Naive thymus-derived CD4-positive, alpha-beta T cell (primary cell): ENCODE data around the gene LTBP3. TPM values are rescaled to one million over a fixed set of nuclear protein-coding genes. Genes with fewer than 3 reads are reported as not detected.

Experiments
- ATAC-seq: fragments of 150-1000 bp; cut with Tn5 transposase; 2 replicates; pipeline ENCODE4 v1.10.0; 2021; ENCODE audit warnings: mild to moderate bottlenecking, moderate library complexity
- CTCF ChIA-PET: fragments of 350-600 bp; sonication (Branson Sonifier 250); formaldehyde crosslinking; loops from one replicate; lab custom pipeline; 2021; ENCODE audit warnings: antibody characterized with exemption; lab: Charles Lee
- POLR2A ChIA-PET: fragments of 350-600 bp; sonication (Branson Sonifier 250); formaldehyde crosslinking; loops from one replicate; lab custom pipeline; 2021; ENCODE audit warnings: antibody characterized with exemption, inconsistent platforms; lab: Charles Lee
- DNase-seq, 9 donors: peaks; one replicate each; pipeline versions ENCODE4 v3.0.0 to v3.0.0-alpha.2; 2020 to 2022; ENCODE audit warnings: mixed read lengths in 1 of 9
- H3K27ac ChIP-seq: one replicate; pipeline ENCODE4 v1.7.0; 2013; ENCODE audit warnings: mild to moderate bottlenecking, low read depth, low read length, moderate library complexity
- H3K27me3 ChIP-seq, 2 donors: one replicate each; pipeline ENCODE4 v1.7.0; 2013; ENCODE audit warnings: low read length in 2 of 2, mild to moderate bottlenecking in 2 of 2, moderate library complexity in 2 of 2; ENCODE audit not compliant: control insufficient read depth in 2 of 2, insufficient read depth in 2 of 2
- H3K36me3 ChIP-seq, 3 experiments: 1 replicate in 2 of 3; 2 replicates in 1 of 3; pipeline ENCODE4 v1.7.0; 2013; ENCODE audit warnings: low read length in 3 of 3, mild to moderate bottlenecking in 3 of 3, moderate library complexity in 1 of 3; ENCODE audit not compliant: insufficient read depth in 3 of 3, control insufficient read depth in 2 of 3
- H3K4me1 ChIP-seq, 2 donors: one replicate each; pipeline ENCODE4 v1.7.0; 2013; ENCODE audit warnings: low read length in 2 of 2, mild to moderate bottlenecking in 2 of 2, moderate library complexity in 1 of 2; ENCODE audit not compliant: control insufficient read depth in 2 of 2, insufficient read depth in 2 of 2
- H3K4me3 ChIP-seq: 2 replicates; pipeline ENCODE4 v1.7.0; 2013; ENCODE audit warnings: mild to moderate bottlenecking, low read length
- H3K9me3 ChIP-seq, 3 experiments: 1 replicate in 2 of 3; 2 replicates in 1 of 3; pipeline ENCODE4 v1.7.0; 2013; ENCODE audit warnings: low read length in 3 of 3; ENCODE audit not compliant: control insufficient read depth in 2 of 3
- H3K27ac Mint-ChIP-seq, 9 donors: one replicate each; pipeline ENCODE4 v1.8.0; 2020 to 2022; ENCODE audit warnings: mixed read lengths in 9 of 9, mild to moderate bottlenecking in 8 of 9, moderate library complexity in 5 of 9, inconsistent platforms in 2 of 9
- H3K27me3 Mint-ChIP-seq, 5 donors: one replicate each; pipeline ENCODE4 v1.8.0; 2021 to 2022; ENCODE audit warnings: mixed read lengths in 5 of 5, mild to moderate bottlenecking in 1 of 5
- H3K36me3 Mint-ChIP-seq, 5 donors: one replicate each; pipeline ENCODE4 v1.8.0; 2020 to 2022; ENCODE audit warnings: mixed read lengths in 5 of 5, mild to moderate bottlenecking in 3 of 5, inconsistent platforms in 1 of 5
- H3K4me1 Mint-ChIP-seq, 7 donors: one replicate each; pipeline ENCODE4 v1.8.0; 2020 to 2022; ENCODE audit warnings: mixed read lengths in 7 of 7, mild to moderate bottlenecking in 3 of 7, inconsistent platforms in 1 of 7
- H3K4me3 Mint-ChIP-seq, 10 donors: one replicate each; pipeline ENCODE4 v1.8.0; 2020 to 2022; ENCODE audit warnings: mild to moderate bottlenecking in 10 of 10, mixed read lengths in 10 of 10, moderate library complexity in 6 of 10, inconsistent platforms in 2 of 10
- H3K9me3 Mint-ChIP-seq, 11 donors: one replicate each; pipeline ENCODE4 v1.8.0; 2020 to 2022; ENCODE audit warnings: mixed read lengths in 11 of 11, mild to moderate bottlenecking in 4 of 11, inconsistent platforms in 1 of 11, moderate library complexity in 1 of 11
- intact Hi-C, 2 donors: fragments of 100-400 bp; cut with micrococcal nuclease; formaldehyde crosslinking; loops; one replicate each; pipeline ENCODE4 v1.15.1; 2023
- polyA plus RNA-seq, 2 donors: library from polyadenylated mRNA; unstranded; fragments of 300-500 nt; fragmentation: Illumina TruSeq; gene quantifications; one replicate each; pipeline ENCODE4 v1.2.3, GENCODE V29; 2021
- total RNA-seq, 6 experiments: library from RNA in 5 of 6; stranded (reverse) in 5 of 6; gene quantifications; 1 replicate in 5 of 6; 2 replicates in 1 of 6; pipeline ENCODE4 v1.2.3 and lab custom pipeline; 2021 to 2026

LTBP3 gene
- total and polyA plus RNA-seq, 7 experiments from 2014 or later, result 18.7 to 288 (median 216) TPM

DNA sequence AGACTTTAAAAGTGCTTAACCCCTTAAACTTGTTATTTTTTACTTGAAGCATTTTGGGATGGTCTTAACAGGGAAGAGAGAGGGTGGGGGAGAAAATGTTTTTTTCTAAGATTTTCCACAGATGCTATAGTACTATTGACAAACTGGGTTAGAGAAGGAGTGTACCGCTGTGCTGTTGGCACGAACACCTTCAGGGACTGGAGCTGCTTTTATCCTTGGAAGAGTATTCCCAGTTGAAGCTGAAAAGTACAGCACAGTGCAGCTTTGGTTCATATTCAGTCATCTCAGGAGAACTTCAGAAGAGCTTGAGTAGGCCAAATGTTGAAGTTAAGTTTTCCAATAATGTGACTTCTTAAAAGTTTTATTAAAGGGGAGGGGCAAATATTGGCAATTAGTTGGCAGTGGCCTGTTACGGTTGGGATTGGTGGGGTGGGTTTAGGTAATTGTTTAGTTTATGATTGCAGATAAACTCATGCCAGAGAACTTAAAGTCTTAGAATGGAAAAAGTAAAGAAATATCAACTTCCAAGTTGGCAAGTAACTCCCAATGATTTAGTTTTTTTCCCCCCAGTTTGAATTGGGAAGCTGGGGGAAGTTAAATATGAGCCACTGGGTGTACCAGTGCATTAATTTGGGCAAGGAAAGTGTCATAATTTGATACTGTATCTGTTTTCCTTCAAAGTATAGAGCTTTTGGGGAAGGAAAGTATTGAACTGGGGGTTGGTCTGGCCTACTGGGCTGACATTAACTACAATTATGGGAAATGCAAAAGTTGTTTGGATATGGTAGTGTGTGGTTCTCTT, 56.5 kb downstream of the LTBP3 start:
- H3K4me1 Mint-ChIP-seq, result peaks cover 31 to 46% (median 37%) of the 10 kb centered on the region in 7 donors
- peak in 2 of 9 donors; percentile 21 to 22 for DNase-seq

DNA sequence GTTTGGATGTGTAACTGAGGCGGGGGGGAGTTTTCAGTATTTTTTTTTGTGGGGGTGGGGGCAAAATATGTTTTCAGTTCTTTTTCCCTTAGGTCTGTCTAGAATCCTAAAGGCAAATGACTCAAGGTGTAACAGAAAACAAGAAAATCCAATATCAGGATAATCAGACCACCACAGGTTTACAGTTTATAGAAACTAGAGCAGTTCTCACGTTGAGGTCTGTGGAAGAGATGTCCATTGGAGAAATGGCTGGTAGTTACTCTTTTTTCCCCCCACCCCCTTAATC, 57.0 kb downstream of the LTBP3 start:
- Mint-ChIP-seq H3K9me3 (peaks cover 0 to 4% (median 0%) of the 10 kb centered on the region in 11 donors), H3K4me3 (no peak overlapping the region), H3K36me3 (peaks cover 21 to 28% (median 26%) of the 10 kb centered on the region in 5 donors), H3K27ac (no peak overlapping the region), H3K27me3 (peaks cover 0 to 10% (median 0%) of the 10 kb centered on the region in 5 donors), H3K4me1 (peaks cover 31 to 46% (median 37%) of the 10 kb centered on the region in 7 donors)
- H3K27me3 ChIP-seq, result no peaks in the 10 kb centered on the region
- ChIA-PET CTCF (interaction anchor here (0.6 to 0.7 kb wide), 2 partner anchors 8 to 186 kb away, joined by 3 to 4 read pairs; no protein-coding TSS in a partner anchor), POLR2A (interaction anchor here (0.6 to 27.5 kb wide), 17 partner anchors 3 to 817 kb away, joined by 3 to 2591 read pairs (median 34); partner anchors contain the start of genes DPF2, EHBP1L1, FAM89B and FRMD8)
- peak overlapping the region; percentile 99 for H3K27ac ChIP-seq
- ATAC-seq, result no peak
- intact Hi-C loops, result no loop called here
- no peaks in the 10 kb centered on the region for H3K9me3 ChIP-seq
- H3K36me3 ChIP-seq, result peaks cover 54 to 61% (median 59%) of the 10 kb centered on the region in 3 experiments
- H3K4me1 ChIP-seq, result peaks cover 24 to 30% of the 10 kb centered on the region in 2 donors
- DNase-seq, result peak in 1 of 9 donors; percentile 14
- H3K4me3 ChIP-seq, result peak overlapping the region; percentile 99

More for the DNA sequence above, 56.5 kb downstream of the LTBP3 start:
- H3K9me3 ChIP-seq, result no peaks in the 10 kb centered on the region
- no peaks in the 10 kb centered on the region for H3K27me3 ChIP-seq
- CTCF ChIA-PET, result interaction anchor here (0.6 to 2.1 kb wide), 4 partner anchors 8 to 120 kb away, joined by 3 to 13 read pairs (median 4); no protein-coding TSS in a partner anchor
- Mint-ChIP-seq H3K4me3 (no peak overlapping the region), H3K9me3 (peaks cover 0 to 6% (median 0%) of the 10 kb centered on the region in 11 donors), H3K27me3 (peaks cover 0 to 10% (median 0%) of the 10 kb centered on the region in 5 donors), H3K36me3 (peaks cover 23 to 33% (median 31%) of the 10 kb centered on the region in 5 donors), H3K27ac (no peak overlapping the region)
- ATAC-seq, result no peak
- H3K27ac ChIP-seq, result peak overlapping the region; percentile 99
- intact Hi-C loops, result no loop called here
- peak overlapping the region; percentile 99 for H3K4me3 ChIP-seq
- POLR2A ChIA-PET, result interaction anchor here (0.6 to 27.5 kb wide), 30 partner anchors 8 to 1341 kb away, joined by 3 to 2591 read pairs (median 7); partner anchors contain the start of genes DPF2, EHBP1L1, FRMD8 and MALAT1
- H3K4me1 ChIP-seq, result peaks cover 24 to 30% of the 10 kb centered on the region in 2 donors
- peaks cover 59 to 65% (median 62%) of the 10 kb centered on the region in 3 experiments for H3K36me3 ChIP-seq

DNA sequence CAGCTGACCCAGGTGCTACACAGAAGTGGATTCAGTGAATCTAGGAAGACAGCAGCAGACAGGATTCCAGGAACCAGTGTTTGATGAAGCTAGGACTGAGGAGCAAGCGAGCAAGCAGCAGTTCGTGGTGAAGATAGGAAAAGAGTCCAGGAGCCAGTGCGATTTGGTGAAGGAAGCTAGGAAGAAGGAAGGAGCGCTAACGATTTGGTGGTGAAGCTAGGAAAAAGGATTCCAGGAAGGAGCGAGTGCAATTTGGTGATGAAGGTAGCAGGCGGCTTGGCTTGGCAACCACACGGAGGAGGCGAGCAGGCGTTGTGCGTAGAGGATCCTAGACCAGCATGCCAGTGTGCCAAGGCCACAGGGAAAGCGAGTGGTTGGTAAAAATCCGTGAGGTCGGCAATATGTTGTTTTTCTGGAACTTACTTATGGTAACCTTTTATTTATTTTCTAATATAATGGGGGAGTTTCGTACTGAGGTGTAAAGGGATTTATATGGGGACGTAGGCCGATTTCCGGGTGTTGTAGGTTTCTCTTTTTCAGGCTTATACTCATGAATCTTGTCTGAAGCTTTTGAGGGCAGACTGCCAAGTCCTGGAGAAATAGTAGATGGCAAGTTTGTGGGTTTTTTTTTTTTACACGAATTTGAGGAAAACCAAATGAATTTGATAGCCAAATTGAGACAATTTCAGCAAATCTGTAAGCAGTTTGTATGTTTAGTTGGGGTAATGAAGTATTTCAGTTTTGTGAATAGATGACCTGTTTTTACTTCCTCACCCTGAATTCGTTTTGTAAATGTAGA, 57.6 kb downstream of the LTBP3 start:
- Mint-ChIP-seq H3K27ac (no peak overlapping the region), H3K4me1 (peaks cover 31 to 42% (median 35%) of the 10 kb centered on the region in 7 donors), H3K36me3 (peaks cover 18 to 23% (median 21%) of the 10 kb centered on the region in 5 donors), H3K9me3 (peaks cover 0 to 4% (median 0%) of the 10 kb centered on the region in 11 donors), H3K27me3 (peaks cover 0 to 10% (median 0%) of the 10 kb centered on the region in 5 donors), H3K4me3 (no peak overlapping the region)
- Histone ChIP-seq H3K27ac (peak overlapping the region; percentile 99), H3K36me3 (peaks cover 51 to 59% (median 53%) of the 10 kb centered on the region in 3 experiments), H3K9me3 (no peaks in the 10 kb centered on the region), H3K27me3 (no peaks in the 10 kb centered on the region), H3K4me1 (peaks cover 20 to 25% of the 10 kb centered on the region in 2 donors), H3K4me3 (peak overlapping the region; percentile 99)
- POLR2A ChIA-PET, result interaction anchor here (0.8 to 27.5 kb wide), 29 partner anchors 4 to 1293 kb away, joined by 3 to 2591 read pairs (median 25); partner anchors contain the start of genes DPF2, FAM89B, FRMD8 and MALAT1
- CTCF ChIA-PET, result interaction anchor here (0.6 to 4.9 kb wide), 8 partner anchors 8 to 524 kb away, joined by 3 to 68 read pairs (median 18); partner anchors contain the start of gene NEAT1
- intact Hi-C loops, result no loop called here
- ATAC-seq (no peak), DNase-seq (peak in 5 of 9 donors; percentile 41 to 50 (median 48))

DNA sequence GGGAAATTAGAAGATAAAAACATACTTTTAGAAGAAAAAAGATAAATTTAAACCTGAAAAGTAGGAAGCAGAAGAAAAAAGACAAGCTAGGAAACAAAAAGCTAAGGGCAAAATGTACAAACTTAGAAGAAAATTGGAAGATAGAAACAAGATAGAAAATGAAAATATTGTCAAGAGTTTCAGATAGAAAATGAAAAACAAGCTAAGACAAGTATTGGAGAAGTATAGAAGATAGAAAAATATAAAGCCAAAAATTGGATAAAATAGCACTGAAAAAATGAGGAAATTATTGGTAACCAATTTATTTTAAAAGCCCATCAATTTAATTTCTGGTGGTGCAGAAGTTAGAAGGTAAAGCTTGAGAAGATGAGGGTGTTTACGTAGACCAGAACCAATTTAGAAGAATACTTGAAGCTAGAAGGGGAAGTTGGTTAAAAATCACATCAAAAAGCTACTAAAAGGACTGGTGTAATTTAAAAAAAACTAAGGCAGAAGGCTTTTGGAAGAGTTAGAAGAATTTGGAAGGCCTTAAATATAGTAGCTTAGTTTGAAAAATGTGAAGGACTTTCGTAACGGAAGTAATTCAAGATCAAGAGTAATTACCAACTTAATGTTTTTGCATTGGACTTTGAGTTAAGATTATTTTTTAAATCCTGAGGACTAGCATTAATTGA, 58.3 kb downstream of the LTBP3 start:
- Mint-ChIP-seq H3K36me3 (peaks cover 14 to 17% (median 16%) of the 10 kb centered on the region in 5 donors), H3K9me3 (peaks cover 0 to 4% (median 0%) of the 10 kb centered on the region in 11 donors), H3K27me3 (peaks cover 0 to 10% (median 0%) of the 10 kb centered on the region in 5 donors), H3K4me3 (no peak overlapping the region), H3K4me1 (peaks cover 26 to 36% (median 31%) of the 10 kb centered on the region in 7 donors), H3K27ac (no peak overlapping the region)
- H3K9me3 ChIP-seq, result no peaks in the 10 kb centered on the region
- H3K27ac ChIP-seq, result peak overlapping the region; percentile 99
- H3K36me3 ChIP-seq, result peaks cover 44 to 52% (median 46%) of the 10 kb centered on the region in 3 experiments
- POLR2A ChIA-PET, result interaction anchor here (0.6 to 27.5 kb wide), 47 partner anchors 4 to 1292 kb away, joined by 3 to 2591 read pairs (median 13); partner anchors contain the start of genes CCDC85B, CFL1, DPF2 and FAM89B
- ATAC-seq (no peak), DNase-seq (peak in 3 of 9 donors; percentile 38 to 40 (median 38))
- H3K4me1 ChIP-seq, result peaks cover 13 to 18% of the 10 kb centered on the region in 2 donors
- H3K4me3 ChIP-seq, result peak overlapping the region; percentile 99
- intact Hi-C loops, result loop anchor here (1.0 to 10.0 kb wide), 3 partner anchors 7 to 785 kb away; partner anchors contain the start of gene YIF1A (in 1 of the 2)
- CTCF ChIA-PET, result interaction anchor here (0.6 to 4.9 kb wide), 10 partner anchors 9 to 1946 kb away, joined by 3 to 68 read pairs (median 10); partner anchors contain the start of genes NEAT1 and SCYL1
- H3K27me3 ChIP-seq, result no peaks in the 10 kb centered on the region

DNA sequence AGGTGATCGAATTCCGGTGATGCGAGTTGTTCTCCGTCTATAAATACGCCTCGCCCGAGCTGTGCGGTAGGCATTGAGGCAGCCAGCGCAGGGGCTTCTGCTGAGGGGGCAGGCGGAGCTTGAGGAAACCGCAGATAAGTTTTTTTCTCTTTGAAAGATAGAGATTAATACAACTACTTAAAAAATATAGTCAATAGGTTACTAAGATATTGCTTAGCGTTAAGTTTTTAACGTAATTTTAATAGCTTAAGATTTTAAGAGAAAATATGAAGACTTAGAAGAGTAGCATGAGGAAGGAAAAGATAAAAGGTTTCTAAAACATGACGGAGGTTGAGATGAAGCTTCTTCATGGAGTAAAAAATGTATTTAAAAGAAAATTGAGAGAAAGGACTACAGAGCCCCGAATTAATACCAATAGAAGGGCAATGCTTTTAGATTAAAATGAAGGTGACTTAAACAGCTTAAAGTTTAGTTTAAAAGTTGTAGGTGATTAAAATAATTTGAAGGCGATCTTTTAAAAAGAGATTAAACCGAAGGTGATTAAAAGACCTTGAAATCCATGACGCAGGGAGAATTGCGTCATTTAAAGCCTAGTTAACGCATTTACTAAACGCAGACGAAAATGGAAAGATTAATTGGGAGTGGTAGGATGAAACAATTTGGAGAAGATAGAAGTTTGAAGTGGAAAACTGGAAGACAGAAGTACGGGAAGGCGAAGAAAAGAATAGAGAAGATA, 59.0 kb downstream of the LTBP3 start, which contains the start of gene MALAT1:
Gene MALAT1 (plus strand): TSS at position 69 of the 736 bp plus-strand sequence.
- Histone ChIP-seq H3K27ac (peak within 1 kb of the TSS; percentile 99), H3K9me3 (no peaks in the 10 kb centered on the region), H3K27me3 (no peaks in the 10 kb centered on the region), H3K4me1 (peaks cover 11 to 12% of the 10 kb centered on the region in 2 donors), H3K36me3 (peaks cover 37 to 45% (median 39%) of the 10 kb centered on the region in 3 experiments), H3K4me3 (peak within 1 kb of the TSS; percentile 99)
- H3K4me1 Mint-ChIP-seq, result peaks cover 22 to 36% (median 28%) of the 10 kb centered on the region in 7 donors
- H3K27ac Mint-ChIP-seq, result no peak within 1 kb of the TSS
- intact Hi-C loops, result loop anchor here (1.0 to 10.0 kb wide), 3 partner anchors 8 to 786 kb away; partner anchors contain the start of gene YIF1A (in 1 of the 2)
- CTCF ChIA-PET, result interaction anchor here (0.6 to 4.9 kb wide), 11 partner anchors 9 to 1947 kb away, joined by 3 to 68 read pairs (median 4); partner anchors contain the start of genes NEAT1 and SCYL1
- H3K36me3 Mint-ChIP-seq, result peaks cover 7 to 10% (median 9%) of the 10 kb centered on the region in 5 donors
- peaks cover 0 to 10% (median 0%) of the 10 kb centered on the region in 5 donors for H3K27me3 Mint-ChIP-seq
- peak; percentile 89 to 97 (median 94) for DNase-seq
- POLR2A ChIA-PET, result interaction anchor here (0.6 to 27.5 kb wide), 71 partner anchors 5 to 1788 kb away, joined by 3 to 2591 read pairs (median 6); partner anchors contain the start of genes AP5B1, CCDC85B, CFL1 and DPF2
- peak; percentile 54 for ATAC-seq
- peaks cover 0 to 4% (median 0%) of the 10 kb centered on the region in 11 donors for H3K9me3 Mint-ChIP-seq
- H3K4me3 Mint-ChIP-seq, result no peak within 1 kb of the TSS
